ENCODE measurements around the gene ZBTB32.

The ZBTB32 gene

DNA sequence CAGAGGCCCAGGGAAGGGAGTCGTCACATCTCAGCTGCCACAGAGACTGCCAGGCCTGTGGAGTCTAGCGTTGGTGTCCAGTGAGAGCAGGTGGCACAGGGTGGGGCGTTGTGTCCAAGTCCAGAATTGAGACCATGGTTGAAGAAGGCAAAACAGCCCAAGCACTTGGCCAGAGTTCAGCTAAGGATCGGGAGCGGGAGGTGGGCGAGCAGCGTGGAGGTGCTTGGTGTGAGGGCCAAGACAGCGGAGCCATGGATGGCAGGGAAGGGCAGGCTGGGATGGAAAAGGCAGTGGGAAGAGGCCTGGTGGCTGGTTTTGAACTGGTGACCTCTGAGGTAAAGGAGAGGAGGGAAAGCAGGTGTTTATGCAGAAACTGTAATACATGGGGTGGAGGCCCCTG lies 29.9 kb downstream of the ZBTB32 start:
- DNase-seq (ENCODE audit: low spot score) = no peak

DNA sequence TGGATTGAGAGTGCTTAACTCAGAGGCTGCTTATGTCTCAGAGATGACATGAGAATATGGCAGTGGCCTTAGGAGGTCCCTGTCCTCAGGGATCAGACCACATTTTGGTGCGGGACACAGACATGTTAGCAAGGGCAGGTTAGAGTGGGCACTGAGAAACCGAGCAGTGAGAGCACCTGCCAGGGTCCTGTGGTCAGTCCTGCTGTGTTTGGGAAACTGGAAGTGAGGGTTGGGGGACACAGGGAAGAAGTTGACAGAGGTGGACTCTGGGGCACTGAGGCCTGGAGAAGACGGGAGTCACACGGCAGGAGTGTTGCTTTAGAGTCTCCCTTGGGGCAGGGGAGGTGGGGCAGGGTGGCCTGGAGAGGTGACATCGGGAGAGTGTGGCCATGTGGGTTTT lies 30.5 kb downstream of the ZBTB32 start:
- no peak for DNase-seq (ENCODE audit: low spot score)
- TF ChIP-seq, protein P1, sequence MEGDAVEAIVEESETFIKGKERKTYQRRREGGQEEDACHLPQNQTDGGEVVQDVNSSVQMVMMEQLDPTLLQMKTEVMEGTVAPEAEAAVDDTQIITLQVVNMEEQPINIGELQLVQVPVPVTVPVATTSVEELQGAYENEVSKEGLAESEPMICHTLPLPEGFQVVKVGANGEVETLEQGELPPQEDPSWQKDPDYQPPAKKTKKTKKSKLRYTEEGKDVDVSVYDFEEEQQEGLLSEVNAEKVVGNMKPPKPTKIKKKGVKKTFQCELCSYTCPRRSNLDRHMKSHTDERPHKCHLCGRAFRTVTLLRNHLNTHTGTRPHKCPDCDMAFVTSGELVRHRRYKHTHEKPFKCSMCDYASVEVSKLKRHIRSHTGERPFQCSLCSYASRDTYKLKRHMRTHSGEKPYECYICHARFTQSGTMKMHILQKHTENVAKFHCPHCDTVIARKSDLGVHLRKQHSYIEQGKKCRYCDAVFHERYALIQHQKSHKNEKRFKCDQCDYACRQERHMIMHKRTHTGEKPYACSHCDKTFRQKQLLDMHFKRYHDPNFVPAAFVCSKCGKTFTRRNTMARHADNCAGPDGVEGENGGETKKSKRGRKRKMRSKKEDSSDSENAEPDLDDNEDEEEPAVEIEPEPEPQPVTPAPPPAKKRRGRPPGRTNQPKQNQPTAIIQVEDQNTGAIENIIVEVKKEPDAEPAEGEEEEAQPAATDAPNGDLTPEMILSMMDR (IDR thresholded peaks at IDR 0.05; ENCODE audit: extremely low read depth, missing control alignments) = no peak

More for the DNA sequence above, 29.9 kb downstream of the ZBTB32 start:
- TF ChIP-seq, protein P1 (IDR thresholded peaks at IDR 0.05; ENCODE audit: extremely low read depth, missing control alignments) = no peak

DNA sequence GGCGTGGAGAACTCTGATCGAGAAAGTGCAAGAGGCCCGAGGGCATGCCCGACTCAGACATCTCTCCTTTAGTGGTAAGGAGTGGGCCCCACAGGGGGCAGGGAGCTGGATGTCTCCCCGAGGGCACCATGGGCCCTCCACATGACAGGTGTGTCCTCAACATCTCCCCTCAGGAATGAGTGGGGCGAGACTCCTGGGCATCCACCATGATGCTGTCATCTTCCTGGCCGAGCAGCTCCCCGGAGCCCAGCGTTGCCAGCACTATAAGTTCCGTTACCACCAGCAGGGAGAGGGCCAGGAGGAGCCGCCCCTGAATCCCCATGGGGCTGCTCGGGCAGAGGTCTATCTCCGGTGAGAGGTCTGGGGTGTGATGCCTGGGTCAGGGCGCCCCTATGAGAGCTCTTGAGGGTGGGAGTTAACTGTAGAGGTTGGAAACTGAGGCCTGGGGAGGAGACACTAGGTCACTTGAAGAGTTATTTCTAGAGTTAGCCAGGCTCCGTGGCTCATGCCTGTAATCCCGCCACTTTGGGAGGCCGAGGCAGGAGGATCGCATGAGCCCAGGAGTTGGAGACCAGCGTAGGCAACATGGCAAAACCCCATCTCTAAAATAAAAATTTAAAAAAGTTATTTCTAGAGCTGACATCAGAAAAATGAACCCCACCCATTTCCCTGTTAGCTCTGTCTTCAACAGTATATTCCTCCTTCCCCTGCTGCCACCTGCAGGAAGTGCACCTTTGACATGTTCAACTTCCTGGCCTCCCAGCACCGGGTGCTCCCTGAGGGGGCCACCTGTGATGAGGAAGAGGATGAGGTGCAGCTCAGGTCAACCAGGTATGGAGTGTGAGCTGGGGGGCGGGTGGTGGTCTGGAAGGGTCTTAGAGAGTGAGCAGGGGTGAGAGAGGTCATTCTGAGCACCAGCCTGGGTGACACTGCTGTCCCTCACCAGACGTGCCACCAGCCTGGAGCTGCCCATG lies 32.8 kb downstream of the ZBTB32 start:
- TF ChIP-seq, protein P1 (IDR thresholded peaks at IDR 0.05; ENCODE audit: extremely low read depth, missing control alignments) = no peak
- DNase-seq (ENCODE audit: low spot score) = no peak

DNA sequence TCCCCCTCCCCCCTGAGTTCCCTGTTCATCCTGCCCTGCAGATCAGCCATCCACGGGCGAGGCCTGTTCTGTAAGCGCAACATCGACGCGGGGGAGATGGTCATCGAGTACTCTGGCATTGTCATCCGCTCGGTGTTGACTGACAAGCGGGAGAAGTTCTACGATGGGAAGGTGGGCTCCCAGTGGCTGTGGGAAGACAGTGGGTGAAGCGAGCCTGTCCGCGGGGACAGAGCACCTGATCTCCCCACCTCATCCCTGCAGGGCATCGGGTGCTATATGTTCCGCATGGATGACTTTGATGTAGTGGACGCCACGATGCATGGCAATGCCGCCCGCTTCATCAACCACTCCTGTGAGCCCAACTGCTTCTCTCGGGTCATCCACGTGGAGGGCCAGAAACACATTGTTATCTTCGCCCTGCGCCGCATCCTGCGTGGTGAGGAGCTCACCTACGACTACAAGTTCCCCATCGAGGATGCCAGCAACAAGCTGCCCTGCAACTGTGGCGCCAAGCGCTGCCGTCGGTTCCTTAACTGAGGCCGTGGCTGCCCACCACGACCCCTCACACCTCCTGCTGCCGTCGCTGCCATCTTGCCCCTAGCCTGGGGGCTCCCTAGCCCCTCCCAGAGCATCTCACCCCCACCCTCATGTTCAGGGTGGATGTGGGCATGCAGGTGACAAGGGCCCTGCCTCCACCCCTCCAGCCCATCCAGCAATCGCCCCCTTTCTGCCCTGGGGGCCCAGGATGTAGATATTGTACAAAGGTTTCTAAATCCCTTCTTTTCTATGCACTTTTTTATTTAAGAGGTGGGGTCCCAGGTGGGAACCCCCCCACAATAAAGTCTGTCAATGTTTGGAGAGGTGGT lies 33.9 kb downstream of the ZBTB32 start:
- TF ChIP-seq, protein P1 (IDR thresholded peaks at IDR 0.05; ENCODE audit: extremely low read depth, missing control alignments) = no peak
- DNase-seq (ENCODE audit: low spot score) = no peak

DNA sequence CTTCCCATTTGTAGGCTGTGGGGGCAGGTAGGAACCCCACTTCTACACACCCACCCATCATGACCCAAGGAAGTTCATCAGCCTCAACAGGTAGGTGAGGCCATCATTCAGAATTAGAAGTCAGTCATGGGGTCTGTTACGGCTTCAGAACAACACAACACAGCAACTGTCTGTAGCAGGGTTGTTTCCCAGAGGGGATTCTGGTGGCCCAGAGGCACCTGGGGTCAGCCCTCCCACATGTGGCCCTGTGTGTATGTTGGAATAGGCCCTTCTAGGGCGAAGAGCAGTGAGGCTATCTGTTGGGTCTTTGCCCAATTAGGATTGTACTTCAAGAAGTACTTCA lies 34.5 kb downstream of the ZBTB32 start:
- DNase-seq (ENCODE audit: low spot score) = no peak
- TF ChIP-seq, protein P1 (IDR thresholded peaks at IDR 0.05; ENCODE audit: extremely low read depth, missing control alignments) = no peak

DNA sequence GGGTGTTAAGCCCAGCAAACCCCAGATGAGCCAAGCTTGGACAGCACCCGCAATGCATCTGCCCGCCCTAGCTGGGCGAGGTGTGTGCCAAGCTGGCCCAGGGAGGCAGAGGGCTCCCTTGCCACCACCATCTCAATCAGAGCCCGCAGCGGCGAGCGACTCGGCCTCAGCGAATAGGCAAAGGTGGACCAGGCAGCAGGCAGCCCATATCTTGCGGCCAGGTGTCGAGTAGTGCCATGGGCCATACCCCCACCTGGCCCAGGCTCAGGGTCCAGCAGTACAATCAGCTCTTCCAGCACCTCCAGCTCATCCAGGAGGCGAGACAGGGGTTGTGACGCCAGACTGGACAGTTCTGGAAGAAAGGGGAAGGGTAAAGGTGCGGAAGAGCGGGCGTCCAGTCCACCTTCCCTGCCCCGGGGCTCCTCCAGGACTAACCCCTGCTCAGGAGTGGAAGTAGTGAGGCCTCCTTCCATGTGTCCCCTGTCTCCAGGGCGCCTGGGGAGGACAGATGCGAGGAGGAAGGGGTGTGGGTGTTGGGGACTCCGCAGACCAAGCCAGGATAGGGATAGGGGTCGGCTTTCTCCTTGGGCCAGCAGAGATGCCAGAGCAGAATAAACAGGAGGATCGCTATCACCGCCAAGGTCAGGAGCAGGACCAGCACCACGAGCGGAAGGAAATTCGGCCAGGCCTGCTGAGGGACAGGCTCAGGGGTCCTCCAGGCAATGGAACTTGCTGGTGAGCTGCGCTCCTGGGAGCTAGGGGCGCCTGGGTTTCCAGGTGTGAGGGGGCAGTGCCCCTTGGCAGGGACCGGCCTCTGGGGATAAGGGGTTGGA lies 35.1 kb downstream of the ZBTB32 start:
- TF ChIP-seq, protein P1 (IDR thresholded peaks at IDR 0.05; ENCODE audit: extremely low read depth, missing control alignments) = no peak
- DNase-seq (ENCODE audit: low spot score) = no peak
